Measurements from ENCODE around the gene TBCC. TPM values are rescaled to one million over a fixed set of nuclear protein-coding genes. Genes with fewer than 3 reads are reported as not detected.

TBCC gene
- total and polyA plus RNA-seq, 2 of the 8 experiments (the other 6 are each of a cell fraction or from before 2014, with no cell fraction given): 22.7 to 25.5 TPM

DNA sequence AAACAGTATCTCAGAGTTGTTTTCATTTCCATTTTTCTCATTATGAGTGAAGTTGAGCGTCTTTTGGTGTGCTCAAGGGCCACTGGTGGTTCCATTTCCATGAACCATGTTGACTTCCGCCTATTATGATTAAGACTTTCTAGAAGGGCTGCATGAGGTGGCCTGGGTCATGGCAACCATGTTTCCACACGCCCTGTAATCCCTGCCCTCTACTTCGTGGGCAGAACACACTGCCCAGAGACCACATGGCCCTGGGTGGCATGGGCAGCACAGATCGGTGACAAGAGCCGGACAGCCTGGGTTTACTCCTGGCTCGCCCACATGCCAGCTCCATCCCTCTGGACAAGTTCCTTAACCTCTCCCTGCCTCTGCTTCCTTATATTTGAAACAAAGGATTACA lies 38.3 kb downstream of the TBCC start (continued):
- TF ChIP-seq, protein P1, sequence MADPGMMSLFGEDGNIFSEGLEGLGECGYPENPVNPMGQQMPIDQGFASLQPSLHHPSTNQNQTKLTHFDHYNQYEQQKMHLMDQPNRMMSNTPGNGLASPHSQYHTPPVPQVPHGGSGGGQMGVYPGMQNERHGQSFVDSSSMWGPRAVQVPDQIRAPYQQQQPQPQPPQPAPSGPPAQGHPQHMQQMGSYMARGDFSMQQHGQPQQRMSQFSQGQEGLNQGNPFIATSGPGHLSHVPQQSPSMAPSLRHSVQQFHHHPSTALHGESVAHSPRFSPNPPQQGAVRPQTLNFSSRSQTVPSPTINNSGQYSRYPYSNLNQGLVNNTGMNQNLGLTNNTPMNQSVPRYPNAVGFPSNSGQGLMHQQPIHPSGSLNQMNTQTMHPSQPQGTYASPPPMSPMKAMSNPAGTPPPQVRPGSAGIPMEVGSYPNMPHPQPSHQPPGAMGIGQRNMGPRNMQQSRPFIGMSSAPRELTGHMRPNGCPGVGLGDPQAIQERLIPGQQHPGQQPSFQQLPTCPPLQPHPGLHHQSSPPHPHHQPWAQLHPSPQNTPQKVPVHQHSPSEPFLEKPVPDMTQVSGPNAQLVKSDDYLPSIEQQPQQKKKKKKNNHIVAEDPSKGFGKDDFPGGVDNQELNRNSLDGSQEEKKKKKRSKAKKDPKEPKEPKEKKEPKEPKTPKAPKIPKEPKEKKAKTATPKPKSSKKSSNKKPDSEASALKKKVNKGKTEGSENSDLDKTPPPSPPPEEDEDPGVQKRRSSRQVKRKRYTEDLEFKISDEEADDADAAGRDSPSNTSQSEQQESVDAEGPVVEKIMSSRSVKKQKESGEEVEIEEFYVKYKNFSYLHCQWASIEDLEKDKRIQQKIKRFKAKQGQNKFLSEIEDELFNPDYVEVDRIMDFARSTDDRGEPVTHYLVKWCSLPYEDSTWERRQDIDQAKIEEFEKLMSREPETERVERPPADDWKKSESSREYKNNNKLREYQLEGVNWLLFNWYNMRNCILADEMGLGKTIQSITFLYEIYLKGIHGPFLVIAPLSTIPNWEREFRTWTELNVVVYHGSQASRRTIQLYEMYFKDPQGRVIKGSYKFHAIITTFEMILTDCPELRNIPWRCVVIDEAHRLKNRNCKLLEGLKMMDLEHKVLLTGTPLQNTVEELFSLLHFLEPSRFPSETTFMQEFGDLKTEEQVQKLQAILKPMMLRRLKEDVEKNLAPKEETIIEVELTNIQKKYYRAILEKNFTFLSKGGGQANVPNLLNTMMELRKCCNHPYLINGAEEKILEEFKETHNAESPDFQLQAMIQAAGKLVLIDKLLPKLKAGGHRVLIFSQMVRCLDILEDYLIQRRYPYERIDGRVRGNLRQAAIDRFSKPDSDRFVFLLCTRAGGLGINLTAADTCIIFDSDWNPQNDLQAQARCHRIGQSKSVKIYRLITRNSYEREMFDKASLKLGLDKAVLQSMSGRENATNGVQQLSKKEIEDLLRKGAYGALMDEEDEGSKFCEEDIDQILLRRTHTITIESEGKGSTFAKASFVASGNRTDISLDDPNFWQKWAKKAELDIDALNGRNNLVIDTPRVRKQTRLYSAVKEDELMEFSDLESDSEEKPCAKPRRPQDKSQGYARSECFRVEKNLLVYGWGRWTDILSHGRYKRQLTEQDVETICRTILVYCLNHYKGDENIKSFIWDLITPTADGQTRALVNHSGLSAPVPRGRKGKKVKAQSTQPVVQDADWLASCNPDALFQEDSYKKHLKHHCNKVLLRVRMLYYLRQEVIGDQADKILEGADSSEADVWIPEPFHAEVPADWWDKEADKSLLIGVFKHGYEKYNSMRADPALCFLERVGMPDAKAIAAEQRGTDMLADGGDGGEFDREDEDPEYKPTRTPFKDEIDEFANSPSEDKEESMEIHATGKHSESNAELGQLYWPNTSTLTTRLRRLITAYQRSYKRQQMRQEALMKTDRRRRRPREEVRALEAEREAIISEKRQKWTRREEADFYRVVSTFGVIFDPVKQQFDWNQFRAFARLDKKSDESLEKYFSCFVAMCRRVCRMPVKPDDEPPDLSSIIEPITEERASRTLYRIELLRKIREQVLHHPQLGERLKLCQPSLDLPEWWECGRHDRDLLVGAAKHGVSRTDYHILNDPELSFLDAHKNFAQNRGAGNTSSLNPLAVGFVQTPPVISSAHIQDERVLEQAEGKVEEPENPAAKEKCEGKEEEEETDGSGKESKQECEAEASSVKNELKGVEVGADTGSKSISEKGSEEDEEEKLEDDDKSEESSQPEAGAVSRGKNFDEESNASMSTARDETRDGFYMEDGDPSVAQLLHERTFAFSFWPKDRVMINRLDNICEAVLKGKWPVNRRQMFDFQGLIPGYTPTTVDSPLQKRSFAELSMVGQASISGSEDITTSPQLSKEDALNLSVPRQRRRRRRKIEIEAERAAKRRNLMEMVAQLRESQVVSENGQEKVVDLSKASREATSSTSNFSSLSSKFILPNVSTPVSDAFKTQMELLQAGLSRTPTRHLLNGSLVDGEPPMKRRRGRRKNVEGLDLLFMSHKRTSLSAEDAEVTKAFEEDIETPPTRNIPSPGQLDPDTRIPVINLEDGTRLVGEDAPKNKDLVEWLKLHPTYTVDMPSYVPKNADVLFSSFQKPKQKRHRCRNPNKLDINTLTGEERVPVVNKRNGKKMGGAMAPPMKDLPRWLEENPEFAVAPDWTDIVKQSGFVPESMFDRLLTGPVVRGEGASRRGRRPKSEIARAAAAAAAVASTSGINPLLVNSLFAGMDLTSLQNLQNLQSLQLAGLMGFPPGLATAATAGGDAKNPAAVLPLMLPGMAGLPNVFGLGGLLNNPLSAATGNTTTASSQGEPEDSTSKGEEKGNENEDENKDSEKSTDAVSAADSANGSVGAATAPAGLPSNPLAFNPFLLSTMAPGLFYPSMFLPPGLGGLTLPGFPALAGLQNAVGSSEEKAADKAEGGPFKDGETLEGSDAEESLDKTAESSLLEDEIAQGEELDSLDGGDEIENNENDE (IDR thresholded peaks at IDR 0.05; ENCODE audit: insufficient replicate concordance, low read length): no peak
- TF ChIP-seq EZH2 (IDR thresholded peaks at IDR 0.05; ENCODE audit: low read depth, low read length, severe bottlenecking): no peak
